ENCODE results near the gene BRD3OS. TPM values are rescaled to one million over a fixed set of nuclear protein-coding genes. Genes with fewer than 3 reads are reported as not detected.

The BRD3OS gene
- total RNA-seq, 2 experiments from 2014 or later = 13.7 to 21.6 TPM

- intact Hi-C loops (cut with micrococcal nuclease; ENCODE audit: unreplicated experiment) = no loop called here
- Histone ChIP-seq H3K36me3 (ENCODE audit: insufficient read depth, low read length) (no peaks in the 10 kb centered on the region), H3K4me1 (ENCODE audit: insufficient read depth, low read length, poor library complexity, severe bottlenecking) (no peaks in the 10 kb centered on the region), H3K9me2 (ENCODE audit: insufficient read depth, low read length) (no peaks in the 10 kb centered on the region), H3K79me2 (ENCODE audit: insufficient read depth, low read depth, low read length) (no peaks in the 10 kb centered on the region), H2AFZ (ENCODE audit: low read length) (no peak overlapping the region), H3K4me2 (ENCODE audit: low read length) (no peak overlapping the region), H3K27ac (ENCODE audit: low read depth, low read length, poor library complexity, severe bottlenecking) (no peak overlapping the region), H4K20me1 (ENCODE audit: insufficient read depth, low read length) (no peaks in the 10 kb centered on the region), H3K4me3 (ENCODE audit: low read depth, low read length, poor library complexity, severe bottlenecking) (no peak overlapping the region), H3K9me3 (ENCODE audit: low read length) (no peaks in the 10 kb centered on the region)
- CTCF ChIA-PET (ENCODE audit: unreplicated experiment) = no interaction called here
- BruUV-seq (replicated peaks) = no TSS peak
- TF ChIP-seq, protein P1, sequence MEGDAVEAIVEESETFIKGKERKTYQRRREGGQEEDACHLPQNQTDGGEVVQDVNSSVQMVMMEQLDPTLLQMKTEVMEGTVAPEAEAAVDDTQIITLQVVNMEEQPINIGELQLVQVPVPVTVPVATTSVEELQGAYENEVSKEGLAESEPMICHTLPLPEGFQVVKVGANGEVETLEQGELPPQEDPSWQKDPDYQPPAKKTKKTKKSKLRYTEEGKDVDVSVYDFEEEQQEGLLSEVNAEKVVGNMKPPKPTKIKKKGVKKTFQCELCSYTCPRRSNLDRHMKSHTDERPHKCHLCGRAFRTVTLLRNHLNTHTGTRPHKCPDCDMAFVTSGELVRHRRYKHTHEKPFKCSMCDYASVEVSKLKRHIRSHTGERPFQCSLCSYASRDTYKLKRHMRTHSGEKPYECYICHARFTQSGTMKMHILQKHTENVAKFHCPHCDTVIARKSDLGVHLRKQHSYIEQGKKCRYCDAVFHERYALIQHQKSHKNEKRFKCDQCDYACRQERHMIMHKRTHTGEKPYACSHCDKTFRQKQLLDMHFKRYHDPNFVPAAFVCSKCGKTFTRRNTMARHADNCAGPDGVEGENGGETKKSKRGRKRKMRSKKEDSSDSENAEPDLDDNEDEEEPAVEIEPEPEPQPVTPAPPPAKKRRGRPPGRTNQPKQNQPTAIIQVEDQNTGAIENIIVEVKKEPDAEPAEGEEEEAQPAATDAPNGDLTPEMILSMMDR (conservative IDR thresholded peaks at IDR 0.05; ENCODE audit: low read length) = no peak
- no peak for TF ChIP-seq EZH2phosphoT487 (IDR thresholded peaks at IDR 0.05; ENCODE audit: borderline replicate concordance, low read depth, low read length)
- POLR2A ChIA-PET = no interaction called here
- DNase-seq (ENCODE audit: low spot score) = no peak
Measured at GRCh38 chr9:134002796-134003195, 22.5 kb upstream of the BRD3OS start.

GRCh38 chr9:134003237-134003636 lies 22.0 kb upstream of the BRD3OS start:
- Histone ChIP-seq H2AFZ (ENCODE audit: low read length) (no peak overlapping the region), H4K20me1 (ENCODE audit: insufficient read depth, low read length) (no peaks in the 10 kb centered on the region), H3K4me2 (ENCODE audit: low read length) (no peak overlapping the region), H3K9me3 (ENCODE audit: low read length) (no peaks in the 10 kb centered on the region), H3K4me1 (ENCODE audit: insufficient read depth, low read length, poor library complexity, severe bottlenecking) (no peaks in the 10 kb centered on the region), H3K4me3 (ENCODE audit: low read depth, low read length, poor library complexity, severe bottlenecking) (no peak overlapping the region), H3K36me3 (ENCODE audit: insufficient read depth, low read length) (no peaks in the 10 kb centered on the region), H3K79me2 (ENCODE audit: insufficient read depth, low read depth, low read length) (no peaks in the 10 kb centered on the region), H3K27ac (ENCODE audit: low read depth, low read length, poor library complexity, severe bottlenecking) (no peak overlapping the region), H3K9me2 (ENCODE audit: insufficient read depth, low read length) (no peaks in the 10 kb centered on the region)
- TF ChIP-seq, protein P1 (conservative IDR thresholded peaks at IDR 0.05; ENCODE audit: low read length) = no peak
- TF ChIP-seq EZH2phosphoT487 (IDR thresholded peaks at IDR 0.05; ENCODE audit: borderline replicate concordance, low read depth, low read length) = no peak
- ChIA-PET POLR2A (no interaction called here), CTCF (ENCODE audit: unreplicated experiment) (no interaction called here)
- DNase-seq (ENCODE audit: low spot score) = no peak
- intact Hi-C loops (cut with micrococcal nuclease; ENCODE audit: unreplicated experiment) = no loop called here
- BruUV-seq (replicated peaks) = no TSS peak

DNA sequence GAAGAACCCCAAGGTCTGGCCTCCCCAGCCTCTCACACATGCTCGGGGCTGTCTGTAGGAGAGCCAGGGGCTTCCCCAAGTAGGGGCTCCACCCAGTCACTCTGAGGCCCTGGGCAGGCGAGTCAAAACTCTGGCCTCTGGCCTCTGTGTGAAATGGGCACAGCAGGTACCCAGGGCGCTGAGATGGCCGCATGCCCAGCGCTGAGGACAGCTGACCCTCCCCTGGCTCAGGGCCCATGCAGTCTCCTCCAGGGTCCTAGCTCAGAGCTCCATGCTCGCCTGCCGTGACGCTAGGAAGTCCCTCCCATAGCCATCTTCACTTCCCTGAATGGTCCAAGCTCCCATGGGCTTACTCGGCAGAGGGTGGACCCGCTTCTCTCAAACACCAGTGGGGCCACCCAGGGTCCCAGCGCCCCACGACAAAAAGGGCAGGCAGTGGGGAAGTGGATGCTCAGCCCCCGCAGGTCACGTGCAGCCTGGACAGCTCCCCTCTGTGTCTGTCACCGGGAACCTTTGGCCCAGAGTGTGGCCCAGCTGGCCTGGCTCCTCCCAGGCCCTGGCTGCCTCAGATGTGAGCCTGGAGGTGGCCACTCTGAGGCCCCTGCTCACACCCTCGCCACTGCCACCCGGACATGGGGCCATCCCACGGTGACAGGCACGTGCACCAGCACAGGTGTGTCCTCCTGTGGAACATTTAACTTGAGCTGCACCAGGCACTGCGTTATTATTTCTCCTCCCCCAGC lies 21.0 kb upstream of the BRD3OS start:
- H3K4me2 ChIP-seq (ENCODE audit: low read length) = no peak overlapping the region
- H3K9me2 ChIP-seq (ENCODE audit: insufficient read depth, low read length) = no peaks in the 10 kb centered on the region
- no peak overlapping the region for H3K27ac ChIP-seq (ENCODE audit: low read depth, low read length, poor library complexity, severe bottlenecking)
- no peak overlapping the region for H2AFZ ChIP-seq (ENCODE audit: low read length)
- H4K20me1 ChIP-seq (ENCODE audit: insufficient read depth, low read length) = no peaks in the 10 kb centered on the region
- no peak for DNase-seq (ENCODE audit: low spot score)
- no peak for TF ChIP-seq EZH2phosphoT487 (IDR thresholded peaks at IDR 0.05; ENCODE audit: borderline replicate concordance, low read depth, low read length)
- TF ChIP-seq, protein P1 (conservative IDR thresholded peaks at IDR 0.05; ENCODE audit: low read length) = no peak
- no peaks in the 10 kb centered on the region for H3K4me1 ChIP-seq (ENCODE audit: insufficient read depth, low read length, poor library complexity, severe bottlenecking)
- ChIA-PET POLR2A (no interaction called here), CTCF (ENCODE audit: unreplicated experiment) (interaction anchor here (0.5 to 0.6 kb wide), 2 partner anchors 8 to 644 kb away, joined by 3 read pairs; no protein-coding TSS in a partner anchor)
- H3K79me2 ChIP-seq (ENCODE audit: insufficient read depth, low read depth, low read length) = no peaks in the 10 kb centered on the region
- H3K9me3 ChIP-seq (ENCODE audit: low read length) = no peaks in the 10 kb centered on the region
- BruUV-seq (replicated peaks) = no TSS peak
- no peak overlapping the region for H3K4me3 ChIP-seq (ENCODE audit: low read depth, low read length, poor library complexity, severe bottlenecking)
- H3K36me3 ChIP-seq (ENCODE audit: insufficient read depth, low read length) = no peaks in the 10 kb centered on the region
- intact Hi-C loops (cut with micrococcal nuclease; ENCODE audit: unreplicated experiment) = no loop called here

Measured in OCI-LY7 (cell line).